Neural progenitor cell (in vitro differentiated cells): ENCODE measurements around the gene ATP23. TPM values are rescaled to one million over a fixed set of nuclear protein-coding genes. Genes with fewer than 3 reads are reported as not detected.
A peak's percentile ranks its signal among the peaks of the same experiment; 100 is the strongest.

ENCODE experiments used
- DNase-seq: peaks from one replicate; pipeline ENCODE4 v3.0.0-alpha.2; 2016; ENCODE audit warnings: low spot score
- H2AFZ ChIP-seq: fragments of 200-600 bp; sonication (generic); replicated peaks from 2 replicates; pipeline ENCODE4 v1.6.1; 2016; ENCODE audit warnings: antibody characterized with exemption
- H3F3A ChIP-seq: fragments of 200-600 bp; sonication (generic); 2 replicates; pipeline ENCODE4 v1.6.1; 2016; ENCODE audit warnings: antibody characterized with exemption, low read depth
- H3K27ac ChIP-seq: fragments of 200-600 bp; sonication (generic); 2 replicates; pipeline ENCODE4 v1.5.1; 2016; ENCODE audit warnings: mild to moderate bottlenecking
- H3K27me3 ChIP-seq: fragments of 200-600 bp; sonication (generic); 2 replicates; pipeline ENCODE4 v1.6.1; 2016; ENCODE audit warnings: mild to moderate bottlenecking, moderate library complexity
- H3K36me3 ChIP-seq: fragments of 200-600 bp; sonication (generic); 2 replicates; pipeline ENCODE4 v1.5.1; 2016
- H3K4me1 ChIP-seq: fragments of 200-600 bp; sonication (generic); 2 replicates; pipeline ENCODE4 v1.6.1; 2016; ENCODE audit warnings: mixed run types
- H3K4me2 ChIP-seq: fragments of 200-600 bp; sonication (generic); 2 replicates; pipeline ENCODE4 v1.6.1; 2016
- H3K4me3 ChIP-seq: fragments of 200-600 bp; sonication (generic); 2 replicates; pipeline ENCODE4 v1.5.1; 2016
- H3K79me2 ChIP-seq: fragments of 200-600 bp; sonication (generic); 2 replicates; pipeline ENCODE4 v1.6.1; 2016; ENCODE audit warnings: low read depth
- H3K9ac ChIP-seq: fragments of 200-600 bp; sonication (generic); 2 replicates; pipeline ENCODE4 v1.6.1; 2016
- H3K9me3 ChIP-seq: fragments of 200-600 bp; sonication (generic); 2 replicates; pipeline ENCODE4 v1.5.1; 2016; ENCODE audit warnings: low read depth
- H4K20me1 ChIP-seq: fragments of 200-600 bp; sonication (generic); 2 replicates; pipeline ENCODE4 v1.6.1; 2016; ENCODE audit warnings: low read depth
- H3K27ac Mint-ChIP-seq: 3 replicates; pipeline ENCODE4 v1.8.0; 2021; ENCODE audit warnings: mixed read lengths
- H3K27me3 Mint-ChIP-seq: 2 replicates; pipeline ENCODE4 v1.8.0; 2022; ENCODE audit warnings: low read depth, mild to moderate bottlenecking, inconsistent platforms, moderate library complexity, mixed read lengths; ENCODE audit not compliant: insufficient read depth
- H3K36me3 Mint-ChIP-seq: 3 replicates; pipeline ENCODE4 v1.8.0; 2021; ENCODE audit warnings: mixed read lengths
- H3K4me1 Mint-ChIP-seq: 3 replicates; pipeline ENCODE4 v1.8.0; 2021; ENCODE audit warnings: mixed read lengths
- H3K4me3 Mint-ChIP-seq: 3 replicates; pipeline ENCODE4 v1.8.0; 2021; ENCODE audit warnings: mild to moderate bottlenecking, moderate library complexity, mixed read lengths
- H3K9me3 Mint-ChIP-seq: 3 replicates; pipeline ENCODE4 v1.8.0; 2020; ENCODE audit warnings: mixed read lengths
- EZH2 ChIP-seq: fragments of 200-600 bp; sonication (generic); IDR thresholded peaks from 2 replicates; pipeline ENCODE4 v1.6.1; 2017; ENCODE audit warnings: antibody characterized with exemption, mild to moderate bottlenecking, moderate library complexity
- EZH2phosphoT487 ChIP-seq: fragments of 200-600 bp; sonication (generic); IDR thresholded peaks from 2 replicates; pipeline ENCODE4 v1.6.1; 2017; ENCODE audit warnings: antibody characterized with exemption
- total RNA-seq: library from RNA; depleted of rRNA; stranded (reverse); fragments of >200 nt; gene quantifications from 2 replicates; pipeline ENCODE4 v1.2.3, GENCODE V29; 2015; ENCODE audit warnings: low replicate concordance
- TF ChIP-seq, protein P1 (sequence below): fragments of 200-600 bp; sonication (generic); IDR thresholded peaks from 2 replicates; pipeline ENCODE4 v1.5.1; 2017; ENCODE audit warnings: antibody characterized with exemption, mild to moderate bottlenecking

ATP23 gene
- total RNA-seq, 1 donor from 2014 or later, result 11.4 TPM

DNA sequence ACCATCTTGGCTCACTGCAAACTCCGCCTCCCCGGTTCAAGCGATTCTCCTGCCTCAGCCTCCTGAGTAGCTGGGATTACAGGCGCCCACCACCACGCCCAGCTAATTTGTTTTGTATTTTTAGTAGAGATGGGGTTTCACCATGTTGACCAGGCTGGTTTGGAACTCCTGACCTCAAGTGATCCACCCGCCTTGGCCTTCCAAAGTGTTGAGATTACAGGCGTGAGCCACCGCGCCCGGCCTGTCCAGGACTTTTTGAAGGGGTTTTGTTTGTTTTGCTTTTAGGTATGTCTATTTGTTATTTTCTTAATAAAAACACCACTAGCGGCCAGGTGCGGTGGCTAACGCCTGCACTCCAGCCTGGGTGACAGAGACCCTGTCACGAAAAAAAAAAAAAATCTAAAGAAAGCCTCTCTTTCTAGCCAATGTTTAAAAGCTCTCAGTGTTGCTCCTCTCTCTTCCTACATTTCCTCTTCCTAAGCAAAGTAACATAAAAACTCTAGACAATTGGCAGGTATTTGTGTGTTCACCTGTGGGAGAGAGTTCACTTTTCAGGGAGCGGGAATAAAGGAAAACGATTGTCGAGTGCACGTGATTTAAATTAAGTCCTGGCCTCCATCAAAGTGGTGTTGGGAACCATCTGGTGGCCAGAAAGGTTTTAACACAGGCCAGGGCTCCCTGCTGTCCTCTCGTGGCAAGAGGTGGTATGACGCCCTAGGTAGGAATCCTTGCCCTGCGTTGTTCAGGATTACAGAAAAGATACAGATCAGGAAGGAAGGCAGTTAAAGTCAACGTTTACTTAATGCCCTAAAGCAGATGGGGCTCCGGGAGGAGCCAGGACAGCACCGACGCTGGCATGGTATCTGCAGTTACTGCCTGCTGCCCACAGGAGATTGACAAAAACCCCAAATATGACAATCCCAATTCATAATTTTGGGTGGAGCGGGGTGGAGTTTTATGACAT lies 36.2 kb upstream of the ATP23 start:
- no peak overlapping the region for H3K9ac ChIP-seq
- H3K4me2 ChIP-seq, result no peak overlapping the region
- no peaks in the 10 kb centered on the region for H3K9me3 ChIP-seq
- H2AFZ ChIP-seq, result no peak overlapping the region
- DNase-seq, result peak; percentile 93
- H3K36me3 ChIP-seq, result no peaks in the 10 kb centered on the region
- no peaks in the 10 kb centered on the region for H4K20me1 ChIP-seq
- Mint-ChIP-seq H3K4me1 (peaks cover 7% of the 10 kb centered on the region), H3K27ac (no peak overlapping the region), H3K27me3 (peaks cover 6% of the 10 kb centered on the region), H3K4me3 (no peak overlapping the region), H3K36me3 (no peaks in the 10 kb centered on the region), H3K9me3 (no peaks in the 10 kb centered on the region)
- H3K79me2 ChIP-seq, result no peaks in the 10 kb centered on the region
- H3K27ac ChIP-seq, result no peak overlapping the region
- H3K4me3 ChIP-seq, result no peak overlapping the region
- H3K4me1 ChIP-seq, result peaks cover 8% of the 10 kb centered on the region
- TF ChIP-seq EZH2phosphoT487, result no peak
- TF ChIP-seq, protein P1, sequence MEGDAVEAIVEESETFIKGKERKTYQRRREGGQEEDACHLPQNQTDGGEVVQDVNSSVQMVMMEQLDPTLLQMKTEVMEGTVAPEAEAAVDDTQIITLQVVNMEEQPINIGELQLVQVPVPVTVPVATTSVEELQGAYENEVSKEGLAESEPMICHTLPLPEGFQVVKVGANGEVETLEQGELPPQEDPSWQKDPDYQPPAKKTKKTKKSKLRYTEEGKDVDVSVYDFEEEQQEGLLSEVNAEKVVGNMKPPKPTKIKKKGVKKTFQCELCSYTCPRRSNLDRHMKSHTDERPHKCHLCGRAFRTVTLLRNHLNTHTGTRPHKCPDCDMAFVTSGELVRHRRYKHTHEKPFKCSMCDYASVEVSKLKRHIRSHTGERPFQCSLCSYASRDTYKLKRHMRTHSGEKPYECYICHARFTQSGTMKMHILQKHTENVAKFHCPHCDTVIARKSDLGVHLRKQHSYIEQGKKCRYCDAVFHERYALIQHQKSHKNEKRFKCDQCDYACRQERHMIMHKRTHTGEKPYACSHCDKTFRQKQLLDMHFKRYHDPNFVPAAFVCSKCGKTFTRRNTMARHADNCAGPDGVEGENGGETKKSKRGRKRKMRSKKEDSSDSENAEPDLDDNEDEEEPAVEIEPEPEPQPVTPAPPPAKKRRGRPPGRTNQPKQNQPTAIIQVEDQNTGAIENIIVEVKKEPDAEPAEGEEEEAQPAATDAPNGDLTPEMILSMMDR, result peak; percentile 100
- no peaks in the 10 kb centered on the region for H3F3A ChIP-seq
- no peaks in the 10 kb centered on the region for H3K27me3 ChIP-seq

DNA sequence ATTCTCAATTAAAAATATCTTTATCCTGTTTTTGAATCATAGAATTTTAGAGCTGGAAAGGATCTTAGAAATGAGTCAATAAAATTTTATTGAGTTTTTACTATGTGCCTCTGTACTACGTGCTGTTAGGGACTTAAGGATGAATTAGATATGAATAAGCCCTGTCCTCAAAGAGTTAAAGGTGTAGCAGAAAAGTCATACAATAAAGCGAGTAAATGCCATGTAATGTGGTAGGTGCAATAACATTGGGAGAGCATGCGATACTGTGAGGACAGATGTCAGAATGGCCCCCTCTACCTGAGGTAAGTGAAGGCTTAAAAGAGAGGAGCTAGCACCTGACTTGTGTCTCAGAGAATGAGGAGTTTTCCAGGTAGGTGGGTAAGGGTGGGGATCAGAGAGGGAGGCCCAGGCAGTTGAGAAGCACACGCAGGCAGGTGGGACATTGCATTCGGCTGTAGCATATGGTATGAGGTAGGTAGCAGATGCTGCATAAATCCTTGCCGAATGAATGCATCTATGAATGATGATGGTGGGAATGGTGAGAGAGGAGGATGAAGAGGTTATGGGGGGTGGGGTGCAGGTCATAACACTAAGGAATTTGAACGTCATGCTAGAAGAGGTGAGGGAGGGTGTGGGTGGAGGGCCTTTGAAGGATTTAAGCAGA lies 35.4 kb upstream of the ATP23 start:
- no peaks in the 10 kb centered on the region for H3K79me2 ChIP-seq
- Mint-ChIP-seq H3K36me3 (no peaks in the 10 kb centered on the region), H3K27ac (no peak overlapping the region), H3K9me3 (no peaks in the 10 kb centered on the region), H3K4me3 (peak overlapping the region; percentile 3), H3K27me3 (peaks cover 7% of the 10 kb centered on the region), H3K4me1 (peaks cover 7% of the 10 kb centered on the region)
- H3K4me1 ChIP-seq, result peaks cover 8% of the 10 kb centered on the region
- no peaks in the 10 kb centered on the region for H3K36me3 ChIP-seq
- H4K20me1 ChIP-seq, result no peaks in the 10 kb centered on the region
- H3K4me2 ChIP-seq, result no peak overlapping the region
- no peak for DNase-seq
- TF ChIP-seq EZH2, result no peak
- TF ChIP-seq EZH2phosphoT487, result no peak
- TF ChIP-seq, protein P1, result no peak
- no peak overlapping the region for H2AFZ ChIP-seq
- H3K9me3 ChIP-seq, result no peaks in the 10 kb centered on the region
- H3K9ac ChIP-seq, result no peak overlapping the region
- H3K27ac ChIP-seq, result no peak overlapping the region
- H3F3A ChIP-seq, result no peaks in the 10 kb centered on the region
- no peaks in the 10 kb centered on the region for H3K27me3 ChIP-seq
- H3K4me3 ChIP-seq, result no peak overlapping the region

DNA sequence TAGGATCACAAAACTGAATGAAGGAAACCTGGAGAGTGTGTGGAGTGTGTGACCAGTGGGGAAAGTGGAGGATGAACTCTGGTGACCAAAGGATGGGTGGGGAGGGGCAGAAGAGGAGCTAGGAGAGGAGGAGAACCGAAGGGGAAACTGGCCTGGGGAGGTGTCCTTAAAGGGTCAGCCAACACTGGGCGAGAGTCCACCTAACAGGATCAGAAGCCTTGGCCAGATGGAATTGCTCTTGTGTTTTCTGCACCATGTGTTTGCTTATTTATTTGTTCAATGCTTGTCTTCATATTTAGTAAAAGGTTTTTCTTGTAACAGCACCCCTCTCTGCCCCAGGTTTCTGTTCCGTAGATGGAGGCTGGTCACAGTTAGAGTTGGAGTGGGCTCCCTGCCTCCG lies 34.5 kb upstream of the ATP23 start:
- Histone ChIP-seq H3K27ac (no peak overlapping the region), H3K4me2 (no peak overlapping the region), H2AFZ (no peak overlapping the region), H3K9ac (no peak overlapping the region), H3K27me3 (no peaks in the 10 kb centered on the region), H3K9me3 (no peaks in the 10 kb centered on the region), H3K79me2 (no peaks in the 10 kb centered on the region), H4K20me1 (no peaks in the 10 kb centered on the region), H3F3A (no peaks in the 10 kb centered on the region), H3K4me1 (peaks cover 8% of the 10 kb centered on the region), H3K4me3 (no peak overlapping the region), H3K36me3 (no peaks in the 10 kb centered on the region)
- Mint-ChIP-seq H3K4me1 (peaks cover 7% of the 10 kb centered on the region), H3K9me3 (no peaks in the 10 kb centered on the region), H3K27me3 (peaks cover 7% of the 10 kb centered on the region), H3K4me3 (no peak overlapping the region), H3K27ac (no peak overlapping the region), H3K36me3 (no peaks in the 10 kb centered on the region)
- TF ChIP-seq EZH2 (no peak), EZH2phosphoT487 (no peak)
- TF ChIP-seq, protein P1, result no peak
- DNase-seq, result no peak
